Dermis microvascular lymphatic vessel endothelial cell (primary cell): ENCODE results near the gene AGBL5. TPM values are rescaled to one million over a fixed set of nuclear protein-coding genes. Genes with fewer than 3 reads are reported as not detected.

ENCODE experiments used
- DNase-seq, 2 donors: peaks; one replicate each; pipeline versions ENCODE4 v3.0.0 to v3.0.0-alpha.2; 2010; ENCODE audit warnings: low read depth in 2 of 2
- total RNA-seq: library from RNA; depleted of rRNA; stranded (reverse); fragments of >200 nt; gene quantifications from 2 replicates; pipeline ENCODE4 v1.2.1, GENCODE V29; 2014

Gene AGBL5, protein sequence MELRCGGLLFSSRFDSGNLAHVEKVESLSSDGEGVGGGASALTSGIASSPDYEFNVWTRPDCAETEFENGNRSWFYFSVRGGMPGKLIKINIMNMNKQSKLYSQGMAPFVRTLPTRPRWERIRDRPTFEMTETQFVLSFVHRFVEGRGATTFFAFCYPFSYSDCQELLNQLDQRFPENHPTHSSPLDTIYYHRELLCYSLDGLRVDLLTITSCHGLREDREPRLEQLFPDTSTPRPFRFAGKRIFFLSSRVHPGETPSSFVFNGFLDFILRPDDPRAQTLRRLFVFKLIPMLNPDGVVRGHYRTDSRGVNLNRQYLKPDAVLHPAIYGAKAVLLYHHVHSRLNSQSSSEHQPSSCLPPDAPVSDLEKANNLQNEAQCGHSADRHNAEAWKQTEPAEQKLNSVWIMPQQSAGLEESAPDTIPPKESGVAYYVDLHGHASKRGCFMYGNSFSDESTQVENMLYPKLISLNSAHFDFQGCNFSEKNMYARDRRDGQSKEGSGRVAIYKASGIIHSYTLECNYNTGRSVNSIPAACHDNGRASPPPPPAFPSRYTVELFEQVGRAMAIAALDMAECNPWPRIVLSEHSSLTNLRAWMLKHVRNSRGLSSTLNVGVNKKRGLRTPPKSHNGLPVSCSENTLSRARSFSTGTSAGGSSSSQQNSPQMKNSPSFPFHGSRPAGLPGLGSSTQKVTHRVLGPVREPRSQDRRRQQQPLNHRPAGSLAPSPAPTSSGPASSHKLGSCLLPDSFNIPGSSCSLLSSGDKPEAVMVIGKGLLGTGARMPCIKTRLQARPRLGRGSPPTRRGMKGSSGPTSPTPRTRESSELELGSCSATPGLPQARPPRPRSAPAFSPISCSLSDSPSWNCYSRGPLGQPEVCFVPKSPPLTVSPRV
- 16.2 and 18.1 TPM in 2 replicates for total RNA-seq

DNA sequence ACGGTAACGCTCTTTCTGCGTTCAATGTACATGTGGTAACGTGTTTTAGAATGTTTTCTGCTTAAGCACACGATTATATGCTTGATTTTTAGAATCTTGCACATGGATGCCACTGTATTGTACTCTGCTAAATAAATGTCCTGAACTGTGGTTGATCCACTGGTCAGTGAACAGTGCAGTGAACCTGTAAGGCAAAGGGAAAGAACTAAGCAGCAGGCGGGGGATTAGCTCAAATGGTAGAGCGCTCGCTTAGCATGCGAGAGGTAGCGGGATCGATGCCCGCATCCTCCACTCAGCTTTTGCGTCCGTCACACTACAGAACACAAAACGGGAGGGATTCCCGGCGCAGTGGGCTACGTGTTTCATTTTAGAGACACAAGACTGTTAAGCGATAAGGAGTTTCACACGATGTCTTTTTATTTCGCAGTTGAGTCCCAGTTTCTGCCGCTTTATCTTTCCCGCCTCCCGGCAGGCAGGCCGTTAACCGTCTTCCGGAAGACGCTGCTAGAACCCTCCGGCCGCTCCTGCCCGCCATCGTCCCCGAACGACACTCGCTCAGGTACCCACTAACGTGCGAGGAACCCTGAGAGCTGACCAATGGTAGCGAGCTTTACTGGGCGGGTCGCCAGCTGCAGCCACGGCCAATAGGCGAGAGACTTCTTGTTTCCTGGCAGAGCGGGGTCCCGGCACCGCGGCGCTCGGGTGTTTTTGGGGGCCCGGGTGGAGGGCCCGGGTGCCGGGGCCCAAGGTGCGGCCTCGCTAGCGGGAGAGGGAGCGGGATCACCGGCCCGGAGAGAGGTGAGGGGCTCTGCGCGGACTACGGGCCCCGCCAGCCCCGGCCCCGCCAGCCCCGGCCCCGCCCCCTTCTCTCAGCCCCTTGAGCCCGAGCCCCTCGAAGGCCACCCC, at the start of gene AGBL5:
Gene AGBL5 (plus strand): TSS at position 673 of the 906 bp plus-strand sequence. CDS start 1,291 bp downstream, outside the sequence.
- peak; percentile 87 to 93 for DNase-seq

DNA sequence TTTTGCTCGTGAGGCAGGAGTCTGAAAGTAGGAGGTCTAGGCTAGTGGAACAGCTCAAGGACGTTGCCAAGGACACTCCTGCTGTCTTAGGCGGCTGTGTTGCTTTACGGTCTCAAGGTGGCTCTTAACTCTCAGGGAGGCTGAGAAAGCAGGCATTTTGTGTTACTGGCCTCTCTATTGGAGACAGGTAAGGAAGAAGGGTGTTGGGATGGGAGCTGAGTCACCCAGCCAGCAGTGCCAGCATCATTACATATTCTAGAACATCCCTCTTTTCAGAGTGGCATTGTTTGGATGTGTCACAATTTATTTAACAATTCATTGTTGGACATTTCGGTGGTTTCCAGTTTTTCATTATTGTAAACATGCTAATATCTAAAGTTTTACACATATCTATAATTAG, 49.5 kb upstream of the AGBL5 start:
- no peak for DNase-seq

DNA sequence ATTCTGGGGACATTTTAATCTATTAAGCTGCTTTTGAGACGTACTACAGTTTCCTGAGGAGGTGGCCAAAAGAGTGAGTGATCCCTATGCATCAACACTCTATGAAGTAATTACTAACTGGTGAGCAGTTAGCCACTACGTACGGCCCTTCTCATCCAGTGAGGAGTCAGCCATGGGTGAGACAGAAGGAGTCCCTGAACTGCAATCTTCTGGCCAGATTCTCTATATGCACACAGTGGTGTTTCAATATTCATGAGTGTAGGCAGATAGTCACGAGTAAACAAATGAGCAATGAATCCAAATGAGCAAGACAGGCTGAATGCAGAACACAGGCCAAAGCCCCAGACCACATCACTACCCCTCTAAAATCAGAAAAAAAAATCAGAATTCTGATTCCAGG, 48.5 kb upstream of the AGBL5 start:
- DNase-seq, result no peak

DNA sequence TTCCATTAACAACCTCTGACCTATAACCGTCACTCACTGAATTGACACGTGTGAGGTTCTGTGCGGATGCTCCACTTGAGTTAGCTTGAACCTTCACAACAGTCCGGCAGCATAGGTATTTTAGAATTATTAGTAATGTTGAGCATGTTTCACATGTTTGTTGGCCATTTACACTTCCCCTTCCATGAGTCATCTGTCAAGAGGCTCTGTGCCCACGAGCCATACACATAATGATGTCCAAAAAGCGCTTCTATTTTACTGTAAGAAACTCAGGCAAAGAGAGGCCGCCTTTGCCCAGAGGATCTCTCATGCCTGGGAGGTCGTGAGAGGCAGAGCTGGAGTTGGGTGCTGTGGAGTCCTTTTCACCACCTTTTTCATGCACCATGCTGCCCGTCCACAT, 47.6 kb upstream of the AGBL5 start:
- DNase-seq, result peak in 1 of 2 donors; percentile 48

DNA sequence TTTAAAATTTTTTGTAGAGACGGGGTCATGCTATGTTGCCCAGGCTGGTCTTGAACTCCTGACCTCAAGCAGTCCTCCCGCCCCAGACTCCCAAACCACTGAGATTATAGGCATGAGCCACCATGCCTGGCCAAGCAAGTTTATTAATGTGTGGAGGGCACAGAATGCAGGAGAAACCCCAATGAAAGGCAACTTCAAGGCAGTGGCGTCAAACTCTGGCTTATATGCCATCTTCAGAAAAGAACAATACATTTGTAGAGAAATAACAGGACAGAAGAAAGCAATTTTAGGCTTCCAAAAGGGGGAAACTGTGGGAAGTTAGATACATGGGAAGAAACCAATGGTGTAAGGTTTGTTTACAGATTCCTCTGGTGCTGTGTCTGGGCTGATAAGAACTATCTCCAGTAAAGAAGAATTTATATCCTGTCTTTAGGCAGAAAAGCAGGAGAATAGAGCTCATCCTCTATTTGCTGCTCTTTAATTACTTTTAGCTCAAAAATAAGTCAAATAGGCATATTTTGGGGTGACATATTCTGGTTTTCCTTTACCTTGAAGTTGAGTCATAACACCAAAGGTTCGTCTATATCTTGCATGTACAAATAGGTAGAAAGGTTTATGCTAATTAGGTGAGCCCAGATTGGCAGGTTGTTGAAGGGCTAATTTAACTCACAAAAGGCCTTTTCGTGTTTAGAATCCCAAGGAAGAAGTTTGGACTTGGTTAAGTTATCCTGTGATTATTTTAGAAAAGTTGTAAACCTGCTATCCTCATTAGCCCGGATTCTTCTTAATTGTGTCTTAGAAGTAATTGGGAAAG, 44.7 kb upstream of the AGBL5 start:
- DNase-seq, result no peak

DNA sequence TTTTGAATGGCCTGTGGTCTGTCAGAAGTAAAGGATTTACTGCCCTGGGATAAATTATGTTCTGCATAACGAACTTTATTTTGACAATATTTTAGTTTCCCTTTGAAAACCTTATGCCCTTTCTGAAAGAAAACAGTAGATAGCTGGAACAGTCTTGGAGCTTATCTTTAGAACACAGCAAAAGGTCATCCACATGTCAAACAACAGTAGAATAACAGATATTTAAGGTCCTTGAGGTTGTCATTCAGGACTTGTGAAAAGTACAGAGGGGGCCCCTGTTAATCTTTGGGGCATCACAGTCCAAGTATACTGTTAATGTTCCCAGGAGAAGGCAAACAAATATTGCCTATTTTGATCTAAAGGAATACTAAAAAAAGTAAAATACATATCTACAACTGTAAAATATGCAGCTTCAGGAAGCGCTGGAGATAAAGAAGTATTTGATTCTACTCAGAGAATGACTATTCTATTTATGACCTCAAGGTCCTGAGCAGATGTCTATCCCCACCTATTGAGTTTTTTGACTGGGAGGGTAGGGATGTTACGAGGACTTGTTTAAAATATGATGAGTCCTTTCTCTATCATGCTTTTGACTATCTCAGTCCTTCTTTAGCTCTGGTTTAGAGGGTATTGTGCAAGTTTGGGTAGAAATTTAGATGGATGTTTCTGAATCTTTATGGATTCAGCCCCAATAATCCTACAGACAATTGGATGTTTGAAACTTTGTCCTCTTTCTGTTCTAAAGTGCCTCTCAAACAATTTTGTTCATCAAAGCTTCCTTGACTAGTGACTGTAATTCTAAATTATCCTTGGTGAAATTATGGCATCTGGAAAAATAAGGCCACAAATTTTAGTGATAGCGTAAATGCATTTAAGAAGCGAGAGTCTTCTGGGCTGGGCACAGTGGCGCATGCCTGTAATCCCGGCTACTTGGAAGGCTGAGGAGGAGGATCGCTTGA, 43.8 kb upstream of the AGBL5 start:
- peak in 1 of 2 donors; percentile 27 for DNase-seq

DNA sequence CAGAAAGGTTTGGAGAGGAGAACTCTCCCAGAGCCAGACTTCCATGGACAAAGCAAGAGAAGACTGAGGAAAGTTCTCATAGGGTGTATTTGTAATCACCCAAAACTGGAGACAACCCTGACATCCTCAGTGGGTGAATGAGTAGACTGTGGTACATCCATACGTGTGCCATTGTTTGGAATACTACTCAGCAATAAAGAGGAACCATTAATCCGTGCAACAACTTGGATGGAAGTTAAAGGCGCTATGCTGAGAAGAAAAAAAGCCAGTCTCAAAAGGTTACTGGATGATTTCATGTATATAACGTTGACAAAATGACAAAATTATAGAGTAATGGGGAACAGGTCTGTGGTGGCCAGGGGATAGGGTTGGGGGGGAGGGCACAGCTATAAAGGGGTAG, 42.8 kb upstream of the AGBL5 start:
- DNase-seq, result no peak

DNA sequence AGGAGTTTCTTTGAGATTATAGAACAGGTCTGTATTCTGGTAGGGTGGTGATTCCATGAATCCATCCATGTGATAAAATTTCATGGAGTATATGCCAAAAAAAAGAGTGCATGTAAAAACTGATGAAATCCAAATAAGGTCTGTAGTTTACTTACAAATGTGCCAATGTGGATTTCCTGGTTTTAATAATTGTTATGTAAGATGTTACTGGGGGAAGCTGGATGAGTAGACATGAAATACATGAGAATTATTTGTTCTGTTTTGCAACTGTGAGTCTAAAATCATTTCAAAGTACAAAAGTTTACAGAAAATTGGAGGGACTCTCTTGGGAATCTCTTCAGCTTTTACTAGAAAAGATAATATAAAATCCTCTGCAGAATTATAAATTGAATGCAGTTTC, 42.4 kb upstream of the AGBL5 start:
- no peak for DNase-seq

DNA sequence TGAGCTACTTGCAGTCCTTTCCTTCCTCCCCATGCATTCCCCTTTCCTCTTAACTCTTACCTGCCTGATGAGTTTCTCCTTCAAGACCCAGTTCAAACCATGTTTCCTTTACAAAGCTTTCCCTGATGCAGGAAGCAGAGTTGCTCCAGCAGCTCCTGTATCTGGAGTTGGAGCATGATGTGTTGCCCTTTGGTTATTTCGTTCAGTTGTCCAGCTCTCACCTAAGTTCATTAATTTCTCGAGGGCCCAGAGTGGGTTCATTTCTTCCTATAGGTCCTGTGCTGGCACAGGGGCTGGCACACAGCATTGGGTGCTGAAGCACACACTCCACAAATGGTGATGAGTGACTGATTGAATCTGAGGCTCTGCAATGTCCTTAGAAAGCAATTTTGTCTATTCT, 41.8 kb upstream of the AGBL5 start:
- no peak for DNase-seq

DNA sequence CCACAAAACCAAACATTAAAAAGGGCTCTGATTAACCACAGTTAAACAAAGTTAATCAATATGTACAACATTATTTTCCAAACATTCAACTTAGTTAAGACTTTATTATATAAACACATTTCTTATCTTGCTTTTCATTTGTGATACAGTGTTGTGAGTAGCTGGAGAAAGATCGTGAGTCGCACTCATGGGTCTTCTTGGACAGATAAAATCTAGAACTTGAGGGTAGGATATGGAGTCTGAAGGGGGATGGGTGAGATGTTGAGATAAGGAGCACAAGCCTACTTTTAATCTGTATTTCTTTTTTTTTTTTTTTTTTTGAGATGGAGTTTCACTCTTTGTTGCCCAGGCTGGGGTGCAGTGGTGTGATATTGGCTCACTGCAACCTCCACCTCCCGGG, 41.3 kb upstream of the AGBL5 start:
- DNase-seq, result no peak

DNA sequence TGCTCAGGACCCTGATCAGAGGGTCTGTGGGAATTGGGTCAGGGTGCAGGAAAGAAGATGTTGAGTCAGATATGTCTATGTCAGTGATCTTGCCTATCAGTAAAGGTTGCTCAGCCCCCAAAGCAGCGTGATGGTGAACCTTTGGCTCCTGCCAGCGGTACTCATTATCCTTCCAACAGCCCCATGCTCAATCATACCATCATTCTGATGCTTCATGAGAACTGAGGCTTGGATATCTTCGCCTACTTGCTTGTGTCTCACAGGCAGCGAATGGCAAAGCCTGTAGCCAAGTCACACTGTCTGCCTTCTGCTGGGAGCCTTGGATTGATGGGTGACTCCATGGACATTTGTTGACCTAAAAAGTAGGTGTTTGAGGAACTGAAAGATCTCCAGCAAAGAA, 37.7 kb upstream of the AGBL5 start:
- no peak for DNase-seq

DNA sequence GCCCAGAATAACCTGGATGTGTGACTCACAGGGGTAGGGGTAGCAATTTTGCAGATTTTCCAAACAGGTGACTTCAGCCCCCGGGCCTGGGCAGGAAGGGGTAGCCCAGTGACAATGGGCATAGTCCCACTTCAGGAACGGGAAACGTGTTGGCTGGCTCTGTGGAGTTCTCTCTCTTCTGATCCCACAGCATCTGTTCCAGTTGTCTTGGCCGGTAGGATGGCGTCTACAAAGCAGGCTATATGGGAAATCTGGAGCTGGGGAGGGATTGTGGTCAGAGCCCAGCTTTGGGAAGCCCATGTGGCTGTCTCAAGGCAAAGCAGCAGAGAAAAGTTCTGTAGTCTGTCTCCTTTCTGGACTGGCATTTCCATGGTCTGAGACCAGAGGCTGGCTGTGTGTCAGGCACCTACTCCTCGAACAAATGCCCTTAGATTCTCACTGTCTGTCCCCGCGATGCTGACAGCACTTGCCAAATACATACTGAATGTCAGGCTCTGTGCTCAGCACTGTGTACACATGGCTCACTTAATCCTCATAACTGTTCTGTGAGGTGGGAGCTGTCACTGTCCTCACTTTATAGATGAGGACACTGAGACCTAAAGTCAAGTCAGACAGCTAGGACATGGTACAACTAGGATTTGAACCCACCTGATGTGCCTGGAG, 36.6 kb upstream of the AGBL5 start:
- no peak for DNase-seq

DNA sequence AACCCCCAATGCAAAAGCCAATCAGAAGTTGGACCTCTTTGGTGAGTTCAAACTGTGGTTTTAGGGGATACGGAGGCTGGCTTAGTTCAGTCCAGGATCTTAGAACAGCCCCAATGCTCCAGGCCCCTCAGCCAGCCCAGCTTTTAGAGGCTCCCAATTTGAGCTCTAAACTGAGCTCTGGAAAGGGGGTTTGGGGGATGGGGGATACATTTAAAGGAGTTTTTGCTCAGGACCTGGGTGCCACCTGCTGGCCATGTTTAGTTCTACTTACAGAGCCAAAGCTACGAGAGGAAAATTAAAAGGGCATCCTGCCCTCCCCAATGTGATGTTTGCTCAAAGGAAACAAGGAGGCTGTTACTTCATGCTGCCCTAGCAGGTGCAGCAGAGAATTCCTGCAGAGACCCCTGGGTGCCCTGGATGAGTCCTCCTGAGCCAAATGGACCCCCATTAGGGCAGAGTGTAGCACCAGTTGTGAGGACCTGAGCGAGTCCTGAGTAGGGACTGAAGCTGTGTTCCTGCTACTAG, 34.6 kb upstream of the AGBL5 start:
- DNase-seq, result peak; percentile 43 to 72

DNA sequence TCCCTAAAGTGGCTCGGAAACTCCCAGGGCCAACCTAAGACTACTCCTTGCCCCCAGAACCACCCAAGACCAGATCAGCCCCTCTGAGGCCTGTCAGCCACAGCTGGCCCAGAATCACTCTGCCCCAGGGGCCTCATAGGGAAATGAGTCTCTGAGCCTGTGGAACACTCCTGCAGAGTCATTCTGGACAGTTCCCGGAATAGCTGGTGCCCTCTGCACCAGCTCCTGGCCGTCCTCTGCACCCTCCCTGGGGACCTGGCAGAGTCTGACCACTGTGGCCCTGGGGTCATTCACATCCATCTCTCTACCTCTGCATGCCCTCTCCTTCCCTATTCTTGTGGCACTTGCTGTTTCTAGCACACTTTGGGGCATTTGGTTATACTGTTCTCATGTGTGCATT, 33.3 kb upstream of the AGBL5 start:
- DNase-seq, result no peak

DNA sequence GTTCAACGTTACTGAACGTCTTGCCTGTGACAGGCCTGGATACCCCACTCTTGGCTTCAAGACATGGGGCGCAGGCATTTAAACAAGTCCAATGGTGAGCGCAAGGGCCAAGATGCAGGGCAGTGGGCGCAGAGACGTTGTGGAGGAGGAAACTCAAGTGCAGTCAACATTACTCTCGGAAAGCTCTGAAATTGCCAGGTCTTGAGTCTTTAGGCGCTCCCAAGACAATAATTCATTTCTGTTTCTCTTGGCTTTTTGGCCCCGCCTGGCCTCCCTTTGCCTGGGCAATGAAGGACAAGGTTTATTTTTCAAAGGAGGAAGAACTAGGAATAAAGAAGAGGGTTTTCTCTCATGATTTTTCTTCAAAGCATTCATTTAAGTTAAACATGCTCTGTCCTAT, 32.0 kb upstream of the AGBL5 start:
- DNase-seq, result no peak

DNA sequence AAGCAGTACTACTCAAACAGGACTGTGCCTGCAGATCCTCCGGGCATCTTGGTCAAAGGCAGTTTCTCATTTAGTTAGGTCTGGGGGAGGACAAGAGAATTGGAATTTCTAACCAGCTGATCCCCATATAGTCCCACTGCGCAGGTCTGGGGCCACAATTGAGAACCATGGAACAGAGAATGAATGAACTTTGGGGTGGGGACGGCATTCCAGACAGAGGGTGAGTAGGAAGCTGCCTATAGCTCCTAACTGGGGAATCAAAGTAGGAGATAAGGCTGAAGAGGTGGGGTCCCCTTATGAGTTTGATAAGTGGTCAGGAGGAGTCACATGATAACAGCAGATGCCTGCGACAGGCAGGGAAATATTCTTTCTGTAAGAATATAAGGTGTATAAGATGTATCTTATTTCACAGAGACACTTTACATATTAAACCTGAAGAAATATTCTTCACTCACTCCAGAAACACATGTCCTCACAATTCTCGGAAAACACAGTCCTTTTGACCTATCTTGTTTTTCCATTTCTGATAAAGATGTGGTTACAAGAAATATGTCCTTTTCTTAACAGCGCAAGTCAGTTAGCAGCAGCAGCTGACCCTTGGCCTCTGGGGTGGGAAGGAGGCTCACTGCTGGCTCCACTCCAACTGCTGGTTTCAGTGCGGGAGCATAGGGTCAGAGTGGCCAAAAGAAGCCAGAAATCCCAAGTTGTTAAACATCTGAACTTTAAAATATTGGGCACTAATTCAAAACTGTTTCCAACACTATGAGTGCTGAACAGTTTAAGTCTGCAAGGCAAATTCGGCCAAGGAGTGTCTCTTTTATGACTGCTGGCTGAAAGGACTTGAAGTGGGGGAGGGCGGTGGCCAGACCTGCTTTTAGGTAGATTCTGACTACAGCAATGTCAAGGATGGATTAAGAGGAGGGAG, 31.3 kb upstream of the AGBL5 start:
- DNase-seq, result no peak

DNA sequence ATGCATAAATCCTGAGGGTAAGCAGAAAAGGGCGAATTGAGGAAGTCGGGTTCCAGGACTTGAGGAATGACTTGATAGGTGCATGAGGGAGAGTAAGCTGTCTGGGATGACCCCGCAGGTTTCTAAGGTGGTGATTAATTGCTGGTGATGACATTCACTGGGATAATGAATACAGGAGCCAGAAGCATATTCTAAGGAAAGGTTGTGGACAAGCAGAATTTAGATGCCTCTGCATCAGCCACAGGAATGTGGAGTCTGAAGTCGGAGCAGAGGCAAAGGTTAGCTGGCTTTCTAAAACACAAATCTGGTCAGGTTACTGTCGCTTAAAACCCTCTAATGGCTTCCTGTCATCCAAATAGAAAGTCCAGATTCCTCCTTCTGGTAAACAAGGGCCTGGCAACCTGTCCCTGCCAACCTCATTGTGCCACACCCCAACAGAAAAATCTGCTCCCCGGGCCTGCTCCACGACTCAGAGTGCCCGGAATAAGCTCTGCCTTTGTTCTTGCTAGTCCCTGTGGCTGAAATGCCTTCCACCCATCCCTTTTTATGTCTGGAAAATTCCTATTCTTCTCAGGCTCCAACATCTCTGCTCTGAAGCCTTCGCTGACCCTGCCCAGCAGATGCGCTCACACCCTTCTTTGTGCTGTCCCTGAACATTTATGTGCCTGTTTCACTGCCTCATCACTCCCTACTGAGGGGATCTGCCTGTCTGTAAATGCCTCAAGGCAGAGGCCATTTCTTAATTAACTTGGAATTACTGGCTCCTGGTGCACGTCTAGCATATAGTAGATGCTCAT, 30.0 kb upstream of the AGBL5 start:
- DNase-seq, result no peak
